Measurements from ENCODE around the gene DSTYK.

DSTYK gene

GRCh38 chr1:205226868-205227583 lies 15.5 kb upstream of the DSTYK start:
- TF ChIP-seq CTCF (conservative IDR thresholded peaks at IDR 0.05) = no peak
- no peak for TF ChIP-seq ZFX (IDR thresholded peaks at IDR 0.05)

GRCh38 chr1:205225901-205226765 lies 14.6 kb upstream of the DSTYK start:
- no peak overlapping the region for H3K27ac ChIP-seq
- no peak for TF ChIP-seq CTCF (conservative IDR thresholded peaks at IDR 0.05)
- no peak for TF ChIP-seq ZFX (IDR thresholded peaks at IDR 0.05)

More at GRCh38 chr1:205226868-205227583, 15.5 kb upstream of the DSTYK start:
- H3K27ac ChIP-seq = no peak overlapping the region; the same call in 1 of the 2 replicates

GRCh38 chr1:205224736-205225135 lies 13.2 kb upstream of the DSTYK start:
- no peak overlapping the region for H3K27ac ChIP-seq
- no peak for TF ChIP-seq ZFX (IDR thresholded peaks at IDR 0.05)
- no peak for TF ChIP-seq CTCF (conservative IDR thresholded peaks at IDR 0.05)

- H3K27ac ChIP-seq = no peak overlapping the region
Observed at GRCh38 chr1:205220421-205220820, 8.9 kb upstream of the DSTYK start.

GRCh38 chr1:205217418-205217817 lies 5.9 kb upstream of the DSTYK start:
- TF ChIP-seq ZFX (IDR thresholded peaks at IDR 0.05) = no peak
- TF ChIP-seq CTCF (conservative IDR thresholded peaks at IDR 0.05) = no peak

More at GRCh38 chr1:205220421-205220820, 8.9 kb upstream of the DSTYK start:
- TF ChIP-seq ZFX (IDR thresholded peaks at IDR 0.05) (no peak), CTCF (conservative IDR thresholded peaks at IDR 0.05) (no peak)

GRCh38 chr1:205216588-205216987 lies 5.1 kb upstream of the DSTYK start:
- H3K27ac ChIP-seq = no peak overlapping the region
- TF ChIP-seq ZFX (IDR thresholded peaks at IDR 0.05) = no peak
- TF ChIP-seq CTCF (conservative IDR thresholded peaks at IDR 0.05) = no peak

More at GRCh38 chr1:205217418-205217817, 5.9 kb upstream of the DSTYK start:
- H3K27ac ChIP-seq = no peak overlapping the region

GRCh38 chr1:205214756-205215155 lies 3.3 kb upstream of the DSTYK start:
- no peak overlapping the region for H3K27ac ChIP-seq
- TF ChIP-seq CTCF (conservative IDR thresholded peaks at IDR 0.05) = no peak
- no peak for TF ChIP-seq ZFX (IDR thresholded peaks at IDR 0.05)

Measured in C4-2B (cell line).